Stimulated activated CD4-positive, alpha-beta T cell treated with anti-CD3 and anti-CD28 coated beads, Interleukin-15, amount 100 ng/mL, for 24 hours (primary cell): ENCODE results near the gene AP3S2.
"Not testable (repeated sequence)": the region's sequence is repeated elsewhere in the genome, so short reads cannot be mapped to it uniquely, and the experiment has no call there.

ENCODE experiments used
- DNase-seq: peaks from one replicate; pipeline ENCODE4 v3.0.0-alpha.2; 2020

AP3S2 gene

GRCh38 chr15:89893696-89894447 lies at the start of gene AP3S2:
Gene AP3S2 (minus strand): TSS chr15:89893994. CDS start chr15:89893949, 45 bp downstream.
- DNase-seq, result peak; percentile 93

- DNase-seq, result no peak
Measured at GRCh38 chr15:89939910-89940309, 46.1 kb upstream of the AP3S2 start.

GRCh38 chr15:89939377-89939776 lies 45.6 kb upstream of the AP3S2 start:
- not testable (repeated sequence) for DNase-seq

- DNase-seq, result no peak
Measured at GRCh38 chr15:89937365-89938350, 43.9 kb upstream of the AP3S2 start.

GRCh38 chr15:89936786-89937265 lies 43.0 kb upstream of the AP3S2 start:
- no peak for DNase-seq

GRCh38 chr15:89936051-89936785 lies 42.4 kb upstream of the AP3S2 start:
- DNase-seq, result peak; percentile 10

- no peak for DNase-seq
Measured at GRCh38 chr15:89932880-89933279, 39.1 kb upstream of the AP3S2 start.

GRCh38 chr15:89928421-89928820 lies 34.6 kb upstream of the AP3S2 start:
- DNase-seq, result no peak

- DNase-seq, result no peak
Measured at GRCh38 chr15:89926158-89926557, 32.4 kb upstream of the AP3S2 start.

- no peak for DNase-seq
Measured at GRCh38 chr15:89917442-89918101, 23.8 kb upstream of the AP3S2 start.

- no peak for DNase-seq
Measured at GRCh38 chr15:89916660-89917059, 22.9 kb upstream of the AP3S2 start.

- DNase-seq, result peak; percentile 24
Measured at GRCh38 chr15:89912674-89913396, 19.0 kb upstream of the AP3S2 start, which contains the start of gene ARPIN. Gene ARPIN (minus strand): TSS chr15:89912952. CDS start chr15:89912835, 117 bp downstream.

- no peak for DNase-seq
Measured at GRCh38 chr15:89912145-89912673, 18.4 kb upstream of the AP3S2 start.

- DNase-seq, result no peak
Measured at GRCh38 chr15:89910891-89911626, 17.3 kb upstream of the AP3S2 start.

GRCh38 chr15:89909611-89910010 lies 15.8 kb upstream of the AP3S2 start:
- no peak for DNase-seq

GRCh38 chr15:89908226-89908625 lies 14.4 kb upstream of the AP3S2 start:
- DNase-seq, result no peak

- no peak for DNase-seq
Measured at GRCh38 chr15:89907289-89907688, 13.5 kb upstream of the AP3S2 start.

GRCh38 chr15:89905846-89906378 lies 12.1 kb upstream of the AP3S2 start:
- no peak for DNase-seq

GRCh38 chr15:89904519-89904918 lies 10.7 kb upstream of the AP3S2 start:
- DNase-seq, result no peak

GRCh38 chr15:89903858-89904130 lies 10.0 kb upstream of the AP3S2 start:
- no peak for DNase-seq
